GM12878 (cell line): ENCODE data around the gene TBX4. TPM values are rescaled to one million over a fixed set of nuclear protein-coding genes. Genes with fewer than 3 reads are reported as not detected.

Source experiments
- ATAC-seq: fragments of 200-7000 bp; cut with Tn5 transposase; 3 replicates; pipeline ENCODE4 v1.9.1; 2020; ENCODE audit warnings: mild to moderate bottlenecking, moderate library complexity
- BruUV-seq: library from RNA; stranded (reverse); fragments of 400-500 nt; replicated peaks from 2 replicates; lab custom pipeline; 2021; lab: Mats Ljungman, UMichigan
- CTCF ChIA-PET: fragments of 300-600 bp; sonication (Branson Sonifier 250); formaldehyde crosslinking; extraction: SDS; loops from one replicate; lab custom pipeline; 2021; ENCODE audit warnings: inconsistent platforms; lab: Yijun Ruan, JAX
- POLR2A ChIA-PET: fragments of 350-600 bp; formaldehyde crosslinking; extraction: SDS; loops from one replicate; lab custom pipeline; 2021; ENCODE audit warnings: inconsistent platforms; lab: Charles Lee
- RAD21 ChIA-PET: fragments of 300-600 bp; sonication (Branson Sonifier 250); formaldehyde crosslinking; loops from one replicate; lab custom pipeline; 2023; ENCODE audit warnings: antibody characterized with exemption; ENCODE audit not compliant: unreplicated experiment; lab: Charles Lee
- SMC1A ChIA-PET: fragments of 300-600 bp; sonication (Branson Sonifier 250); formaldehyde crosslinking; loops from one replicate; lab custom pipeline; 2023; ENCODE audit not compliant: unreplicated experiment, uncharacterized antibody; lab: Charles Lee
- DNase-seq: peaks from one replicate; pipeline ENCODE4 v3.0.0-alpha.2; 2011; ENCODE audit warnings: low read depth, low spot score
- FAIRE-seq: peaks from 3 replicates; lab custom pipeline; 2011; peaks lifted over from hg19 to GRCh38; lab: Jason Lieb, UNC
- H2AFZ ChIP-seq: 2 replicates; pipeline ENCODE4 v1.6.0; 2011; ENCODE audit warnings: low read depth, low read length, control low read depth; ENCODE audit not compliant: control insufficient read depth
- H3K27ac ChIP-seq: 2 replicates; pipeline ENCODE4 v1.5.1; 2011; ENCODE audit warnings: control low read depth; ENCODE audit not compliant: control insufficient read depth, insufficient read depth
- H3K27me3 ChIP-seq, 2 experiments: replicated peaks in 1 of 2; 2 replicates each; pipeline versions ENCODE4 v1.6.0 to v1.6.1; 2011; ENCODE audit warnings: low read length in 1 of 2; ENCODE audit not compliant: control insufficient read depth in 2 of 2, insufficient read depth in 2 of 2
- H3K36me3 ChIP-seq, 2 experiments: 2 replicates each; pipeline ENCODE4 v1.5.1; 2011; ENCODE audit warnings: low read length in 1 of 2; ENCODE audit not compliant: control insufficient read depth in 2 of 2, insufficient read depth in 2 of 2
- H3K4me1 ChIP-seq: 2 replicates; pipeline ENCODE4 v1.6.1; 2011; ENCODE audit warnings: mild to moderate bottlenecking, low read length, moderate library complexity, mixed read lengths; ENCODE audit not compliant: control insufficient read depth, insufficient read depth
- H3K4me2 ChIP-seq: 2 replicates; pipeline ENCODE4 v1.6.0; 2011; ENCODE audit warnings: control low read depth; ENCODE audit not compliant: control insufficient read depth, insufficient read depth
- H3K4me3 ChIP-seq: fragments of 200-600 bp; sonication (generic); 2 replicates; pipeline ENCODE4 v1.5.1; 2016
- H3K79me2 ChIP-seq: 2 replicates; pipeline ENCODE4 v1.6.0; 2011; ENCODE audit warnings: low read length; ENCODE audit not compliant: control insufficient read depth, insufficient read depth
- H3K9ac ChIP-seq: 2 replicates; pipeline ENCODE4 v1.8.0; 2011; ENCODE audit warnings: low read length, control low read depth, mixed read lengths; ENCODE audit not compliant: control insufficient read depth, insufficient read depth
- H3K9me3 ChIP-seq: replicated peaks from 3 replicates; pipeline ENCODE4 v1.5.1; 2011; ENCODE audit warnings: mild to moderate bottlenecking, low read length; ENCODE audit not compliant: control insufficient read depth, insufficient read depth
- H4K20me1 ChIP-seq: 2 replicates; pipeline ENCODE4 v1.6.0; 2011; ENCODE audit not compliant: control insufficient read depth, insufficient read depth
- BMI1 ChIP-seq: fragments of 450-650 bp; IDR thresholded peaks from 2 replicates; pipeline ENCODE4 v1.6.1; 2016; ENCODE audit warnings: mild to moderate bottlenecking, moderate library complexity, borderline replicate concordance
- ETV6 ChIP-seq, 2 experiments: fragments of 450-650 bp in 1 of 2; IDR thresholded peaks in 1 of 2; conservative IDR thresholded peaks in 1 of 2; 2 replicates each; pipeline ENCODE4 v1.6.1; 2014; ENCODE audit warnings: antibody characterized with exemption in 1 of 2, borderline replicate concordance in 1 of 2, low read depth in 1 of 2, mild to moderate bottlenecking in 1 of 2, moderate library complexity in 1 of 2
- IKZF1 ChIP-seq: fragments of 450-650 bp; conservative IDR thresholded peaks from 2 replicates; pipeline ENCODE4 v1.6.1; 2017; ENCODE audit warnings: antibody characterized with exemption, mild to moderate bottlenecking
- NFXL1 ChIP-seq: fragments of 450-650 bp; IDR thresholded peaks from 2 replicates; pipeline ENCODE4 v1.6.1; 2017; ENCODE audit warnings: antibody characterized with exemption, mild to moderate bottlenecking, borderline replicate concordance
- ZNF622 ChIP-seq: fragments of 450-650 bp; IDR thresholded peaks from 2 replicates; pipeline ENCODE4 v1.6.1; 2017; ENCODE audit warnings: mild to moderate bottlenecking, inconsistent platforms
- WGBS: methylation state at CpG from one replicate; pipeline ENCODE4 v1.1.6; 2016; ENCODE audit warnings: low lambda C conversion rate; ENCODE audit not compliant: insufficient replicate concordance, insufficient coverage; ENCODE audit errors: missing lambda C conversion rate; 5-methylcytosine and 5-hydroxymethylcytosine counted together
- in situ Hi-C: fragments of 300-500 bp; cut with MboI; formaldehyde crosslinking; loops from 9 replicates; pipeline ENCODE4 v1.14.3; 2018; ENCODE audit warnings: mixed read lengths
- intact Hi-C: fragments of 100-400 bp; cut with micrococcal nuclease; formaldehyde crosslinking; loops from one replicate; pipeline ENCODE4 v1.14.2; 2022; ENCODE audit not compliant: unreplicated experiment
- polyA plus RNA-seq, 11 experiments: library from polyadenylated mRNA; depleted of rRNA in 4 of 11; unstranded in 6 of 11; stranded (reverse) in 5 of 11; fragments of >200 nt; fragmentation: Nextera tagmentation in 4 of 11; fragmentation: Illumina TruSeq in 1 of 11; extraction: Ambion mirVana in 4 of 11; extraction: Trizol in 1 of 11; gene quantifications; 1 replicate in 1 of 11; 2 replicates in 10 of 11; pipeline versions ENCODE4 v1.2.1 to v1.2.3, GENCODE V29; 2011 to 2016; ENCODE audit warnings: inconsistent platforms in 2 of 11, missing spikeins in 2 of 11, low read depth in 1 of 11
- total RNA-seq, 4 experiments: library from RNA; depleted of rRNA in 3 of 4; stranded (reverse); fragments of >200 nt in 3 of 4; fragmentation: Illumina TruSeq in 1 of 4; extraction: Trizol in 1 of 4; gene quantifications; 2 replicates each; pipeline versions ENCODE4 v1.2.1 to v1.2.3, GENCODE V29; 2013 to 2021

Gene TBX4
- total and polyA plus RNA-seq, 10 of the 15 experiments (the other 5 are each of a cell fraction or from before 2014, with no cell fraction given): 0.01 TPM; not detected in 9

- no peaks in the 10 kb centered on the region for H3K36me3 ChIP-seq
- TF ChIP-seq IKZF1: no peak
- TF ChIP-seq NFXL1: peak; percentile 28; the same call in 1 of the 2 replicates
- TF ChIP-seq, all 136 proteins: peak for 1
- Histone ChIP-seq H3K4me1 (peaks cover 4% of the 10 kb centered on the region; the same call in 1 of the 2 replicates), H2AFZ (no peak overlapping the region), H3K27me3 (peaks cover 35 to 47% of the 10 kb centered on the region in 2 experiments), H3K27ac (no peak overlapping the region), H3K4me2 (no peak overlapping the region), H3K9ac (no peak overlapping the region), H4K20me1 (no peaks in the 10 kb centered on the region), H3K9me3 (no peaks in the 10 kb centered on the region; the same call in 2 of the 3 replicates), H3K79me2 (no peaks in the 10 kb centered on the region), H3K4me3 (no peak overlapping the region)
- in situ Hi-C loops: no loop called here
- DNase-seq: no peak
- 17% methylated on average over 8 of the region's 8 CpGs for WGBS
- BruUV-seq: no TSS peak
- CTCF ChIA-PET: interaction anchor here (1.2 kb wide), 1 partner anchor 435 kb away, joined by 3 read pairs; no protein-coding TSS in a partner anchor
- POLR2A ChIA-PET: no interaction called here
- no peak for FAIRE-seq
- RAD21 ChIA-PET: no interaction called here
- ATAC-seq: no peak
- SMC1A ChIA-PET: no interaction called here
- intact Hi-C loops: no loop called here
These were observed 45.0 kb upstream of the TBX4 start for GRCh38 chr17:61406971-61407911.

GRCh38 chr17:61408151-61409041 is 43.8 kb upstream of the TBX4 start:
- Histone ChIP-seq H3K36me3 (no peaks in the 10 kb centered on the region), H3K27me3 (peaks cover 37 to 49% of the 10 kb centered on the region in 2 experiments), H3K4me1 (peaks cover 4% of the 10 kb centered on the region; the same call in 1 of the 2 replicates), H3K4me2 (no peak overlapping the region), H3K4me3 (no peak overlapping the region), H3K9ac (no peak overlapping the region), H3K27ac (no peak overlapping the region), H3K9me3 (no peaks in the 10 kb centered on the region; the same call in 2 of the 3 replicates), H3K79me2 (no peaks in the 10 kb centered on the region), H2AFZ (no peak overlapping the region), H4K20me1 (no peaks in the 10 kb centered on the region)
- no TSS peak for BruUV-seq
- RAD21 ChIA-PET: no interaction called here
- in situ Hi-C loops: no loop called here
- FAIRE-seq (no peak), DNase-seq (no peak), ATAC-seq (no peak)
- intact Hi-C loops: no loop called here
- TF ChIP-seq ETV6 (conservative IDR thresholded peaks at IDR 0.05 in 1 of 2, IDR thresholded peaks at IDR 0.05 in 1 of 2; ENCODE audit: borderline replicate concordance in 1 of 2, low read depth in 1 of 2): peak in 1 of 2 experiments; percentile 42; a peak in 1 of 4 replicates
- no peak for TF ChIP-seq BMI1
- no peak for TF ChIP-seq ZNF622
- SMC1A ChIA-PET: interaction anchor here (0.6 kb wide), 1 partner anchor 688 kb away, joined by 3 read pairs; no protein-coding TSS in a partner anchor
- 26% methylated on average over 36 of the region's 41 CpGs for WGBS
- POLR2A ChIA-PET: interaction anchor here (0.5 kb wide), 1 partner anchor 685 kb away, joined by 4 read pairs; no protein-coding TSS in a partner anchor
- CTCF ChIA-PET: interaction anchor here (1.2 to 1.4 kb wide), 3 partner anchors 14 to 688 kb away, joined by 3 to 4 read pairs (median 3); no protein-coding TSS in a partner anchor
